Thoracic aorta (tissue), 2 donors: ENCODE measurements around the gene MYL7. TPM values are rescaled to one million over a fixed set of nuclear protein-coding genes. Genes with fewer than 3 reads are reported as not detected.

Experiments
- ATAC-seq: fragments of 150-250 bp; one replicate; pipeline ENCODE4 v1.8.0; 2017; ENCODE audit warnings: low read depth; ENCODE audit not compliant: insufficient number of reproducible peaks, low FRiP score
- DNase-seq: peaks from one replicate; pipeline ENCODE4 v3.0.0-alpha.2; 2020; ENCODE audit warnings: low spot score
- H3K27ac ChIP-seq, 2 donors: fragments of 200-600 bp; sonication (generic); 1 replicate in 1 of 2; 2 replicates in 1 of 2; pipeline ENCODE4 v1.5.1; 2016; ENCODE audit warnings: mild to moderate bottlenecking in 2 of 2, moderate library complexity in 2 of 2
- H3K27me3 ChIP-seq: fragments of 200-600 bp; sonication (generic); replicated peaks from 2 replicates; pipeline ENCODE4 v1.6.0; 2016; ENCODE audit warnings: mild to moderate bottlenecking; ENCODE audit not compliant: insufficient read depth
- H3K36me3 ChIP-seq: fragments of 200-600 bp; sonication (generic); one replicate; pipeline ENCODE4 v1.5.1; 2016
- H3K4me1 ChIP-seq, 2 donors: fragments of 200-600 bp; sonication (generic); 1 replicate in 1 of 2; 2 replicates in 1 of 2; pipeline versions ENCODE4 v1.5.1 to v1.6.0; 2016; ENCODE audit warnings: low read depth in 2 of 2, mild to moderate bottlenecking in 1 of 2; ENCODE audit not compliant: control insufficient read depth in 1 of 2
- H3K4me3 ChIP-seq: fragments of 200-600 bp; sonication (generic); 2 replicates; pipeline ENCODE4 v1.5.1; 2016; ENCODE audit warnings: mild to moderate bottlenecking
- H3K9me3 ChIP-seq: fragments of 200-600 bp; sonication (generic); 2 replicates; pipeline ENCODE4 v1.5.1; 2016
- total RNA-seq, 2 donors: library from RNA; depleted of rRNA; stranded (reverse); fragments of >200 nt; gene quantifications; one replicate each; pipeline versions ENCODE4 v1.1.0 to v1.2.3, GENCODE V29; 2016
- TF ChIP-seq, protein P1 (sequence below): fragments of 200-600 bp; sonication (generic); IDR thresholded peaks from one replicate; pipeline ENCODE4 v1.5.1; 2019; ENCODE audit warnings: antibody characterized with exemption

Gene MYL7, protein sequence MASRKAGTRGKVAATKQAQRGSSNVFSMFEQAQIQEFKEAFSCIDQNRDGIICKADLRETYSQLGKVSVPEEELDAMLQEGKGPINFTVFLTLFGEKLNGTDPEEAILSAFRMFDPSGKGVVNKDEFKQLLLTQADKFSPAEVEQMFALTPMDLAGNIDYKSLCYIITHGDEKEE
- not detected for total RNA-seq

DNA sequence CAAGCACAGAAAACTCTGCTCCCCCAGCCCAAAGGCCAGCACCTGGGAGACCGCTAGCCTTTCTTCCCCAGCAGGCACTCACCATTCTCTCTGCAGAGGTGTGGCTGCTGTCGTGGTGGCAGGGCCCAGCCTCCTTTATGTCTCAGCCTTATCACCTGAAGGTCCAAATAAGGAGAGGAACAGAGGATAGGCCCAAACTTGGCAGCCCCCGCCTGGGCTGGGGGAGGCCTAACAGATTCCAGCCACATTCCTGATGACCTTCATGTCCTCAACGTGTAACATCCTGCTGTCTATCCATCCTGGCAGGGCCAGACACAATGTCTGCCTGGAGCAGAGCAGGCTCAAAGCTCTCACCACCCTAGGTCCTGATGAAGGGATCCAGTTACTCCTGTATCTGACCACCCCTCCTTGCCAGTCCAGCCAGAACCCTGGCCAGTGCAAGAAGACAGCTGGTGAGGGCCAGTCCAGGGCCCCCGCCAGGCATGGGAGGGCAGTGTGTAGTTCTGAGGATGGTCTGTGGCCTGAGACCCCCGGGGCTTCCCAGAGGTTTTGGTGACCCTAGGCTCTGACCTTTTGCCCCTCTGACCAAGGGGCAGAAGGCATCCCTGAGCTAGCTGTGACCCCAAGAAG lies at the start of gene MYL7:
Gene MYL7 (minus strand): TSS at position 112 of the 630 bp plus-strand sequence. CDS start 27 bp downstream, at position 85.
- no peaks in the 10 kb centered on the region for H3K36me3 ChIP-seq
- ATAC-seq (no peak), DNase-seq (no peak)
- peaks cover 6 to 11% of the 10 kb centered on the region in 2 donors for H3K4me1 ChIP-seq
- H3K4me3 ChIP-seq: no peak within 1 kb of the TSS
- H3K27ac ChIP-seq: no peak within 1 kb of the TSS
- no peaks in the 10 kb centered on the region for H3K27me3 ChIP-seq
- no peaks in the 10 kb centered on the region for H3K9me3 ChIP-seq
- TF ChIP-seq, protein P1, sequence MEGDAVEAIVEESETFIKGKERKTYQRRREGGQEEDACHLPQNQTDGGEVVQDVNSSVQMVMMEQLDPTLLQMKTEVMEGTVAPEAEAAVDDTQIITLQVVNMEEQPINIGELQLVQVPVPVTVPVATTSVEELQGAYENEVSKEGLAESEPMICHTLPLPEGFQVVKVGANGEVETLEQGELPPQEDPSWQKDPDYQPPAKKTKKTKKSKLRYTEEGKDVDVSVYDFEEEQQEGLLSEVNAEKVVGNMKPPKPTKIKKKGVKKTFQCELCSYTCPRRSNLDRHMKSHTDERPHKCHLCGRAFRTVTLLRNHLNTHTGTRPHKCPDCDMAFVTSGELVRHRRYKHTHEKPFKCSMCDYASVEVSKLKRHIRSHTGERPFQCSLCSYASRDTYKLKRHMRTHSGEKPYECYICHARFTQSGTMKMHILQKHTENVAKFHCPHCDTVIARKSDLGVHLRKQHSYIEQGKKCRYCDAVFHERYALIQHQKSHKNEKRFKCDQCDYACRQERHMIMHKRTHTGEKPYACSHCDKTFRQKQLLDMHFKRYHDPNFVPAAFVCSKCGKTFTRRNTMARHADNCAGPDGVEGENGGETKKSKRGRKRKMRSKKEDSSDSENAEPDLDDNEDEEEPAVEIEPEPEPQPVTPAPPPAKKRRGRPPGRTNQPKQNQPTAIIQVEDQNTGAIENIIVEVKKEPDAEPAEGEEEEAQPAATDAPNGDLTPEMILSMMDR: no peak

- Histone ChIP-seq H3K4me3 (no peak overlapping the region), H3K27ac (no peak overlapping the region), H3K9me3 (no peaks in the 10 kb centered on the region), H3K36me3 (no peaks in the 10 kb centered on the region), H3K4me1 (no peaks in the 10 kb centered on the region), H3K27me3 (no peaks in the 10 kb centered on the region)
- ATAC-seq (no peak), DNase-seq (no peak)
- TF ChIP-seq, protein P1: no peak
Measured at GRCh38 chr7:44189993-44190872, 49.1 kb upstream of the MYL7 start.

DNA sequence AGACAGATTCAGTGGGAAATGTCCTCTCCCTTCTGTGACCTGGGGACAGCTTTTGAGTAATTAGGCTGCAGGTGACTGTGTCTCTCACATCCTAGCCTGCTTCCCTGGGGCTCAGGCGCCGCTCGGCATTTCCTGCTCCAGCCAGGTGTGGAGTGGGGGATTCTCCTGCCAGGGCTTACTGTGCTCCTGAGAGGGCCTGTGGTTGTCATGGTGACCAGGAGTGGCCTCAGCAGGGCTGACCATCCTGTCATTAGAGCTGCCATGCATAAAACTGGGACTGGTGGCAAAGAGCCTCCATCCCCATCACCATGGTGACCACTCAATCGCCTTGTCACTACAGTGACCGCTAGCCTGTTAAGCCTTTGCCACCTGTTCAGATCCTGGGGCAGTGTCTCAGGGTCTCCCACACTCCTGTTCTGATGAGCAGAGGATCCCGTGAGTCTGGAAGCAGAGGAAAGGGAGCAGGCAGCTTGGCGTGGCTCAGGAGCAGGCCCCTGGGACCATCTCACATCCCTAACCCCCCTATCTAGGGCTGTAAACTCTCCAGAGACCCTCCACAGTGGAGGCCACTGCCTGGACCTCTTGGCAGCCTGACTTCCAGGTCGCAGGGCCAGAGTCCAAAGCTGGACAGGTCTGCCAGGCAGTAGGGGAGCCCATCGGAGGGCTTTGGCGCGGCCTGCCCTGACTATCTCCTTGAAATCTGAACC lies 48.3 kb upstream of the MYL7 start, which contains the start of gene GCK:
Gene GCK (minus strand): TSS at position 154 of the 707 bp plus-strand sequence. CDS start 486 bp downstream, outside the sequence.
- TF ChIP-seq, protein P1: no peak
- no peaks in the 10 kb centered on the region for H3K27me3 ChIP-seq
- H3K36me3 ChIP-seq: no peaks in the 10 kb centered on the region
- H3K9me3 ChIP-seq: no peaks in the 10 kb centered on the region
- H3K4me3 ChIP-seq: no peak within 1 kb of the TSS
- ATAC-seq: no peak
- H3K27ac ChIP-seq: no peak within 1 kb of the TSS
- H3K4me1 ChIP-seq: no peaks in the 10 kb centered on the region
- no peak for DNase-seq

GRCh38 chr7:44188480-44189225 lies 47.5 kb upstream of the MYL7 start:
- no peaks in the 10 kb centered on the region for H3K4me1 ChIP-seq
- ATAC-seq (no peak), DNase-seq (no peak)
- no peaks in the 10 kb centered on the region for H3K36me3 ChIP-seq
- no peak overlapping the region for H3K4me3 ChIP-seq
- no peak overlapping the region for H3K27ac ChIP-seq
- H3K9me3 ChIP-seq: no peaks in the 10 kb centered on the region
- TF ChIP-seq, protein P1: no peak
- H3K27me3 ChIP-seq: no peaks in the 10 kb centered on the region
